Parathyroid adenoma (tissue), 2 donors: ENCODE measurements around the gene PRMT9.
A peak's percentile ranks its signal among the peaks of the same experiment; 100 is the strongest.

Experiments
- H2AFZ ChIP-seq: fragments of 300-600 bp; sonication (generic); one replicate; pipeline ENCODE4 v1.7.0; 2017; ENCODE audit warnings: antibody characterized with exemption, mild to moderate bottlenecking
- H3K27ac ChIP-seq: fragments of 300-600 bp; sonication (generic); one replicate; pipeline ENCODE4 v1.7.0; 2017
- H3K27me3 ChIP-seq: fragments of 300-600 bp; sonication (generic); one replicate; pipeline ENCODE4 v1.7.0; 2017; ENCODE audit warnings: low read length; ENCODE audit not compliant: control insufficient read depth, insufficient read depth
- H3K36me3 ChIP-seq: fragments of 300-600 bp; sonication (generic); one replicate; pipeline ENCODE4 v1.7.0; 2017; ENCODE audit warnings: low read length; ENCODE audit not compliant: control insufficient read depth, insufficient read depth
- H3K4me1 ChIP-seq: fragments of 300-600 bp; sonication (generic); one replicate; pipeline ENCODE4 v1.7.0; 2017; ENCODE audit warnings: control low read depth
- H3K4me2 ChIP-seq: fragments of 300-600 bp; sonication (generic); one replicate; pipeline ENCODE4 v1.7.0; 2017; ENCODE audit warnings: low read length
- H3K4me3 ChIP-seq: fragments of 300-600 bp; sonication (generic); one replicate; pipeline ENCODE4 v1.7.0; 2017; ENCODE audit warnings: low read depth, low read length
- H3K79me2 ChIP-seq: fragments of 300-600 bp; sonication (generic); one replicate; pipeline ENCODE4 v1.7.0; 2017; ENCODE audit warnings: control low read depth
- H3K9ac ChIP-seq: fragments of 300-600 bp; sonication (generic); one replicate; pipeline ENCODE4 v1.7.0; 2017; ENCODE audit warnings: mild to moderate bottlenecking
- H3K9me3 ChIP-seq: fragments of 300-600 bp; sonication (generic); one replicate; pipeline ENCODE4 v1.7.0; 2017; ENCODE audit warnings: low read length; ENCODE audit not compliant: control insufficient read depth
- TF ChIP-seq, protein P1 (sequence below): fragments of 300-600 bp; sonication (generic); IDR thresholded peaks from one replicate; pipeline ENCODE4 v1.7.0; 2017; ENCODE audit warnings: antibody characterized with exemption, mild to moderate bottlenecking
- donor health status: primary hyperparathyroidism.

PRMT9 gene

DNA sequence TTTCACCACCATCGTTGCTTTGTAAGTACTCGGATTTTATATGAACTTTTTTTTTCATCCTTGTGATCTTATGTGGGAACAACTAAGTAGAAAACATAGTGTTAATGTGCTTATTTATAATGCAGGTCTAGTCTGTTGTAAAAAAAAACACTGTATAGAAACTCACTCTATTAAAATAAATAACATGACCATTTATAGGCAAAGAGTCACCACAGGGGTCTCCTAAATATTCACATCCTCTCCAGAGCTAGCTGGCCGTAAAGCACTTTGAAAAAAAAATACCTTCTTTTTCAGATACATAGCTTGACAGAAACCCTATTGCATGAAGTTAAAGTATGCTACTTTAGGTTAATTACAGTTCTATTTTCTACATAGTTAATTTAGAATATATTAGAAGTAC lies 55.5 kb downstream of the PRMT9 start:
- TF ChIP-seq, protein P1, sequence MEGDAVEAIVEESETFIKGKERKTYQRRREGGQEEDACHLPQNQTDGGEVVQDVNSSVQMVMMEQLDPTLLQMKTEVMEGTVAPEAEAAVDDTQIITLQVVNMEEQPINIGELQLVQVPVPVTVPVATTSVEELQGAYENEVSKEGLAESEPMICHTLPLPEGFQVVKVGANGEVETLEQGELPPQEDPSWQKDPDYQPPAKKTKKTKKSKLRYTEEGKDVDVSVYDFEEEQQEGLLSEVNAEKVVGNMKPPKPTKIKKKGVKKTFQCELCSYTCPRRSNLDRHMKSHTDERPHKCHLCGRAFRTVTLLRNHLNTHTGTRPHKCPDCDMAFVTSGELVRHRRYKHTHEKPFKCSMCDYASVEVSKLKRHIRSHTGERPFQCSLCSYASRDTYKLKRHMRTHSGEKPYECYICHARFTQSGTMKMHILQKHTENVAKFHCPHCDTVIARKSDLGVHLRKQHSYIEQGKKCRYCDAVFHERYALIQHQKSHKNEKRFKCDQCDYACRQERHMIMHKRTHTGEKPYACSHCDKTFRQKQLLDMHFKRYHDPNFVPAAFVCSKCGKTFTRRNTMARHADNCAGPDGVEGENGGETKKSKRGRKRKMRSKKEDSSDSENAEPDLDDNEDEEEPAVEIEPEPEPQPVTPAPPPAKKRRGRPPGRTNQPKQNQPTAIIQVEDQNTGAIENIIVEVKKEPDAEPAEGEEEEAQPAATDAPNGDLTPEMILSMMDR: no peak
- H3K36me3 ChIP-seq: no peaks in the 10 kb centered on the region
- no peaks in the 10 kb centered on the region for H3K79me2 ChIP-seq
- no peak overlapping the region for H3K9ac ChIP-seq
- H3K4me2 ChIP-seq: no peak overlapping the region
- no peaks in the 10 kb centered on the region for H3K9me3 ChIP-seq
- H3K4me1 ChIP-seq: no peaks in the 10 kb centered on the region
- no peak overlapping the region for H3K4me3 ChIP-seq
- H2AFZ ChIP-seq: no peak overlapping the region
- H3K27me3 ChIP-seq: no peaks in the 10 kb centered on the region
- no peak overlapping the region for H3K27ac ChIP-seq

DNA sequence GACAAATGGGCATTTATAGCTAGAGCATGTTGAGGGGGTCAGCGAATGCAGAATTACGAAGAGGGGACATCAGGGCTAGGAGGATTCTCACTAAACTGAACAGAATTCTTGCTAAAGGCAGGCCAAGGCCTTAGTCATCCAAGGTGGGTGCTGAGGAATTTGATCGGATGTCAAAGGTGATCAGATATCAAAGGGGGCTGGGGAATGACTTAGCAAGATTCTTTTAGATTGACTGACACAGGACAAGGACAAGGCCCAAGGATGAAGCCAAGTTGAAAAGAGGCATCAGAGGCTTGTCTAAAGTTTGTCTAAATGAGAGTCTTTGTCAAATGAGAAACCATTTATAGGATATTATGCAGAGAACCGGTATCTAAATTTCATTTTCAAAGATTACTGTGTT lies 57.1 kb downstream of the PRMT9 start:
- Histone ChIP-seq H3K79me2 (peaks cover 6% of the 10 kb centered on the region), H3K36me3 (no peaks in the 10 kb centered on the region), H3K4me1 (no peaks in the 10 kb centered on the region), H3K4me2 (no peak overlapping the region), H3K4me3 (no peak overlapping the region), H3K9me3 (no peaks in the 10 kb centered on the region), H3K27ac (no peak overlapping the region), H3K9ac (no peak overlapping the region), H2AFZ (no peak overlapping the region), H3K27me3 (no peaks in the 10 kb centered on the region)
- TF ChIP-seq, protein P1: no peak

DNA sequence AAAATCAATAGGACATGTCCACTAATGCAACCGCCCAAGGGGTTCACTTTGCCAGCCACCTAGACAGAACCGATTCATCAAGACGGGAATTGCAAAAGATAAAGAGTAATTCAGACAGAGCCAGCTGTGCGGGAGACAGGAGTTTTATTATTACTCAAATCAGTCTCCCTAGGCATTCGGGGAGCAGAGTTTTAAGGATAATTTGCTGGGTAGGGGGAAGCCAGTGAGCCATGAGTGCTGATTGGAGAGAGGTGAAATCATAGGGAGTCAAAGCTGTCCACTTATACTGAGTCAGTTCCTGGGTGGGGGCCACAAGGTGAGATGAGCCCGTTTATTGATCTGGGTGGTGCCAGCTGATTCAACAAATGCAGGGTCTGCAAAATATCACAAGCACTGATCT lies 58.2 kb downstream of the PRMT9 start:
- TF ChIP-seq, protein P1: no peak
- Histone ChIP-seq H3K27ac (peak overlapping the region; percentile 18), H3K36me3 (no peaks in the 10 kb centered on the region), H3K9ac (no peak overlapping the region), H3K4me2 (no peak overlapping the region), H2AFZ (no peak overlapping the region), H3K27me3 (no peaks in the 10 kb centered on the region), H3K79me2 (peaks cover 7% of the 10 kb centered on the region), H3K4me3 (no peak overlapping the region), H3K4me1 (no peaks in the 10 kb centered on the region), H3K9me3 (no peaks in the 10 kb centered on the region)

DNA sequence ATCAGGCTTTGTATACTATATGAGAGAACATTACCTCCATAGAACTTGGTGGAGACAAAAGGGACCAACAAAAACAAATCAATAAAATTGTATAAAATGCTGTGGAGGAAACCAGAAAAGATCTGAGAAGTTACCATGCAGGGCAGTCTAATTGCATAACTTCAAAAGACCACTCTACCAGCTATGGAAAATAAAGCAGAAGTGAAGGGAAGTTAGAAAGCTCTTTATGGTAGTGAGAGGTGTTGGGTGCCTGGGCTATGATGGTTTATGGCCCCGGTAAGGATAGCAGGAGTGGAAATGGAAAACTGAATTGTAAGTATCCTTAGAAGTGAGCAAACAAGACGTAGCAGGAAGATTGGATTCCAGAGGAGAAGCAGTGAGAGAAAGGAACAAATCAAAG lies 63.6 kb downstream of the PRMT9 start:
- H3K36me3 ChIP-seq: no peaks in the 10 kb centered on the region
- no peaks in the 10 kb centered on the region for H3K4me1 ChIP-seq
- peak overlapping the region; percentile 97 for H3K4me3 ChIP-seq
- no peak overlapping the region for H3K9ac ChIP-seq
- no peaks in the 10 kb centered on the region for H3K9me3 ChIP-seq
- TF ChIP-seq, protein P1: no peak
- H2AFZ ChIP-seq: no peak overlapping the region
- no peaks in the 10 kb centered on the region for H3K27me3 ChIP-seq
- H3K4me2 ChIP-seq: peak overlapping the region; percentile 92
- H3K27ac ChIP-seq: peak overlapping the region; percentile 96
- H3K79me2 ChIP-seq: peaks cover 19% of the 10 kb centered on the region

DNA sequence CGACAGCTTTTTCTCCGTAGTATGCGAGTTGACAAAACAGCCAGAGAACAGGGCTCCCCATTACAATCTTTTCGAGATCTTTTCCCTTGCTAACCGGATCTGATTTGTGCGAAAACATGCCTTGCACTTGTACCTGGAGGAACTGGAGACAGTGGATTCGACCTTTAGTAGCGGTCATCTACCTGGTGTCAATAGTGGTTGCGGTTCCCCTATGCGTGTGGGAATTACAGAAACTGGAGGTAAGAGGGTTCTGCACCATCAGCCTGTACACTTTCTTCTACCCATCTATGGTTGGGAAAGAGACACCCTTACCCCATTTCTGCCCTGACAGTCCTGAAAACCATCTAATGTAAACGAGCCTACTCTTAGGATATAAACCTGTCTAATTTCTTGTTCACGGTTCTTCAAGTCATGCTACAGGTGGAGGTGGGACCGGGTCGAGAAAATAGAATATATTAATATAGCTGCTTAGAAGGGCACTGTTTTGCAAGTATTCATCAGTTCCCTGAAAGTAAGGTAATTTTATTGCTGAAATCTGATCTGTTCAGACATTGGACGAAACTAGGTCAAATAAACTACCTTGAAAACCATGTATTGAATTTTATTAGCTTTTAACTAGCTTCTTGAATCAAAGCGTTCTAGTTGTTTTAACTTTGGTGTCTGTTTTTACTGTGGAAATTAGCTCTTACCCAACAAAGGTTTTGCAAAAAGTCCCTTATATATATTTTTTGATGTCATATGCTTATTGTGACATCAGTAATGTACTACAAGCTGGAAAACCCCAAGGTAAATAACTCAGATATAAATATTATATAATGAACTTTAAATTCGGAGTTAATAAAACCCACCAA lies 65.9 kb downstream of the PRMT9 start:
- H3K4me1 ChIP-seq: no peaks in the 10 kb centered on the region
- peaks cover 19% of the 10 kb centered on the region for H3K79me2 ChIP-seq
- peak overlapping the region; percentile 67 for H3K9ac ChIP-seq
- TF ChIP-seq, protein P1: no peak
- no peaks in the 10 kb centered on the region for H3K36me3 ChIP-seq
- H3K4me2 ChIP-seq: peak overlapping the region; percentile 92
- H3K9me3 ChIP-seq: no peaks in the 10 kb centered on the region
- H3K27me3 ChIP-seq: no peaks in the 10 kb centered on the region
- H3K4me3 ChIP-seq: peak overlapping the region; percentile 97
- peak overlapping the region; percentile 96 for H3K27ac ChIP-seq
- H2AFZ ChIP-seq: peak overlapping the region; percentile 78
